HG03565 (cell line): ENCODE results near the gene ICAM3.
"Not testable (repeated sequence)": the region's sequence is repeated elsewhere in the genome, so short reads cannot be mapped to it uniquely, and the experiment has no call there.

Experiments
- ATAC-seq: cut with Tn5 transposase; IDR thresholded peaks from one replicate; pipeline ENCODE4 v1.9.1; 2021; ENCODE audit warnings: mild to moderate bottlenecking, moderate library complexity; ENCODE audit not compliant: unreplicated experiment

Gene ICAM3

DNA sequence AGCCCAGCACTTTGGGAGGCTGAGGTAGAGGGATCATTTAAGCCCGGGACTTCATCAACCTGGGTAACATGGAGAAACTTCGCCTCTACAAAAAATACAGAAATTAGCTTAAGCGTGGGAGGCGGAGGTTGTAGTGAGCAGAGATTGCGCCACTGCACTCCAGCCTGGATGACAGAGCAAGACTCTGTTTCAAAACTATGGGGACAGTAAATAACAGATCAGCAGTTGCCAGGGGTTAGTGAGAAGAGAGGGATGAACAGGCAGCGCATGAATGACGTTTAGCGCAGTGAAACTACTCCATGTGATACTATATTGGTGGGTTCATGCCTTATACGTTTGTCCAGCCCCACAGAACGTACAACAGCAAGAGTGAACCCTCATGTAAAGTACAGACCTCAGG is 7.1 kb upstream of the ICAM3 start:
- ATAC-seq: no peak

DNA sequence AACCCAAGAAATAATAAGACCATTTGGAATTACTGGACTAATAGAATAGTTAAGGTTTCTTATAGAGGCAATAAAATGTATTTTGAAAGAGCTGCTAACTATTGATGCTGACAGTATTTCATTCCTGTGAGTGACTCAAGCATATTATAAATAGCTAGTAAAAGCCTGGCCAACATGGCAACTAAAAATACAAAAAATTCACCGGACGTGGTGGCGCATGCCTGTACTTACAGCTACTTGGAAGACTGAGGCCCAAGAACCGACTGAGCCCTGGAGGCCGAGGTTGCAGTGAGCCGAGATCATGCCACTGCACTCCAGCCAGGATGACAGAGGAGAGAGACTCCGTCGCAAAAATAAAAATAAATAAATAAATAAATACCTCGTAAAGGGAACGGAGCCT is 5.4 kb upstream of the ICAM3 start:
- no peak for ATAC-seq

DNA sequence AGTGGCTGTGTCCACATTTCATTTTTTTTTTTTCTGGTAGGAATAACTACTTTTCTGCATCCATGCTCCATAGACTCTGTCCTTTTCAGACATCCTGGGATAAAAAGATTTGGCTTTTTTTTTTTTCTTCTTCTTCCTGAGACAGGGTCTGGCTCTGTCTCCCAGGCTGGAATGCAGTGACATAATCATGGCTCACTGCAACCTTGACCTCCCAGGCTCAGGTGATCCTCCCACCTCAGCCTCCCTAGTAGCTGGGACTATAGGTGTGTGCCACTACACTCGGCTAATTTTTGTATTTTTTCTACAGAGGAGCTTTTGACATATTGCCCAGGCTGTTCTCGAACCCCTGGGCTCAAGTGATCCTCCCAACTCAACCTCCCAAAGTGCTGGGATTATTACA is 4.1 kb upstream of the ICAM3 start:
- ATAC-seq: no peak

DNA sequence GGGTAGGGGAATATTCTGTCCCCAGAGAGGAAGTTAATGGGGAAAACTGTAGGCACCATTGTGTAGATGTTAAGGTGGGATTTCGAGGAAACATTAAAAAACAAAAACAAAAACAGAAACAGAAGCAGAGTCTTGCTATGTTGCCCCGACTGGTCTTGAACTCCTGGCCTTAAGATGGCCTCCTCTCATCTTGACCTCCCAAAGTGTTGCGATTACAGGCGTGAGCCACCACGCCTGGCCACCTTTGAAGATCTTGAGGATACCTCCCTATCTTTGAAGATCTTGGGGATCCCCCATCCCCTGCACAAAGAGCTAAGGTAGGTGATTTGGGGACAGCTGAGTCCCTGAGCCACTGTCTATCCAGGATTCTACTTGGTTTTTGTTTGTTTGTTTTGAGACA is 553 bp upstream of the ICAM3 start:
- no peak for ATAC-seq

DNA sequence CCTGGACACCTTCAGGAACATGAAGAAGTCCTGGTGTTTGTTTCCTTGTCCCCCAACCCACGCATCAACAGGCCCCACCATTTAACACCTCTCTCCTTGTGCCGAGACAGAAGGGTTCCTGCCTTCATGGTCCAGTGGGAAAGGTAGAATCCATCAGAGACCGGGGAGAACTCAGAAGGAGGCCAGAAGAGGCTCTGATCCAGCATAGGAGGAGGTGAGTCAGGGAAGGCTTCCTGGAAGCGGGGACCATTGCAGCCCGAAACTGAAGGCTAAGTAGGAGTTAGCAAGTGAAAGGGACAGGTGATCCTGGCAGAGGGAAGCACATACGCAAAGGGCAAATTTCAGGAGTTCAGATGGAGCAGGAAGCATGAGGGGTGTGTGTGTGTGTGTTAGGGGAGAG is 484 bp downstream of the ICAM3 start:
- ATAC-seq: no peak

DNA sequence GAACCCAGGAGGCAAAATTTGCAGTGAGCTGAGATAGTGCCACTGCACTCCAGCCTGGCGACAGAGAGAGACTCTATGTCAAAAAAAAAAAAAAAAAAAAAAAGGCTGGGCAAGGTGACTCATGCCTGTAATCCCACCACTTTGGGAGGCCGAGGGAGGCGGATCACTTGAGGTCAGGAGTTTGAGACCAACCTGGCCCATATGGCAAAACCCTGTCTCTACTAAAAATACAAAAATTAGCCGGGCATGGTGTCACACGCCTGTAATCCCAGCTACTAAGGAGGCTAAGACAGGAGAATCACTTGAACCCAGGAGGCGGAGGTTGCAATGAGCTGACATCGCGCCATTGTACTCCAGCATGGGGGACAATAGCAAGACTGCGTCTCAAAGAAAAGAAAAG is 2.7 kb downstream of the ICAM3 start:
- not testable (repeated sequence) for ATAC-seq

DNA sequence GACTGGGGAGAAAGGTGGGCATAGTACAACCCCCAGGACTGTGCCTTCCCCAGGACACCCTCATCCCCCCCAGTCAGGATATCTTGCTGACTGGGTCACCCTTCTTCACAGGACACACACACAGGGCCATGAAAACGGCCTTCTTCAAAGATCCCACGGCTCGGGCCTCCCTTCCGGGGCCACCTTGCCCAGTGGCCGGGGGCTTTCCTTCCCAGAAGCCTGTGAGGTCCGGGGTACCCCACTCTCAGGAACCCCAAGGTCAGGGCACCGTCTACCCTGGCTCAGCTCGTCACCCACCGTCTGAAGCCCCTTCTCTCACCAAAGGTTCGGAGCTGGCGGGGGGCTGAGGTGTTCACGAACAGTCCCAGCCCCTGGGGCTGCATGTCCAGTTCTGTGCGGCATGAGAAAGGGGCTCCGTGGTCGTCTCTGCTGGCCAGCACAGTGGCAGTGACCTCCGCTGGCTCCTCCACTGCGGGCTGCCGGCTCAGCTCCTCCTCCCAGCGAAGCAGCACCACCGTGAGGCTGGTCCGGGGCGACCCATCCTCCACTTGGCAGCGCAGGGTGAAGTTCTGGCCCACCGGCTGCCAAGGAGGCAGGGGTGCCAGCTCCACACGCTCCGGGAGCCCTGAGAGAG is 4.0 kb downstream of the ICAM3 start:
- ATAC-seq: no peak

DNA sequence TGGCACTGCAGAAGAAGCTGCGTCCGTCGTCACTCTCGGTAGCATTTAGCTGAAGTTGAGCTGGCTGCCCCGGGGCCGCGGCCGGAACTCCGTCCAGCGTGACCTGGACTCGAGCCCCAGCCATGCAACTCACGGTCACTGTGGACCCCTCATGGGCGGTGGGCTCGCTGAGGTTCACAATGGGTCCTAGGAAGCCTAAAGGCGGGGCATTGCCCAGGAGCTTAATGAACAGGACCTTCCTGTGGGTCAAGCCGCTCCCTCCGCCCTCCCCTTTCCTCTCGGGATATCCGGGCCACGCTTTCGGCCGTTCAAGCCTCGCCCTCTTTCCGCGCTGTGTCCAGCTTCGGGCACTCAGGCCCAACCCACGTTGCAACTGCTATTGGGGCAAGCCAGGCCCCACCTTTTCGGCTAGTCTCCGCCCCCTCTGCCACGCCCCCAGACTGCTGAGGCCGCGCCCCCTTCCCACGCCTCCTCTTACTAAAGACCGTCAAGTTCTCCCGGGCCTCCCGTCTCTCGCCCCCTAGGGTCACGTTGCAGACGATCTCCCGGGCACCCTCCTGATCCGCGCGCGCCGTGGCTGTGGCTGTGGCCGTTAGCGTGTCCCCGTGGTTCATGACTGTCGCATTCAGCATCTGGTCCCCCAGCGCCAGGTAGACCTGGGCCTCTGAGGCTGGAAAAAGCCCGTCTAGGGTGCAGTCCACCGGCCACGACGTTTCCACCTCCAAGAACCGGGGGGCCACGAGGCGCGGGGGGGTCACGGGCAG is 4.7 kb downstream of the ICAM3 start:
- ATAC-seq: no peak

DNA sequence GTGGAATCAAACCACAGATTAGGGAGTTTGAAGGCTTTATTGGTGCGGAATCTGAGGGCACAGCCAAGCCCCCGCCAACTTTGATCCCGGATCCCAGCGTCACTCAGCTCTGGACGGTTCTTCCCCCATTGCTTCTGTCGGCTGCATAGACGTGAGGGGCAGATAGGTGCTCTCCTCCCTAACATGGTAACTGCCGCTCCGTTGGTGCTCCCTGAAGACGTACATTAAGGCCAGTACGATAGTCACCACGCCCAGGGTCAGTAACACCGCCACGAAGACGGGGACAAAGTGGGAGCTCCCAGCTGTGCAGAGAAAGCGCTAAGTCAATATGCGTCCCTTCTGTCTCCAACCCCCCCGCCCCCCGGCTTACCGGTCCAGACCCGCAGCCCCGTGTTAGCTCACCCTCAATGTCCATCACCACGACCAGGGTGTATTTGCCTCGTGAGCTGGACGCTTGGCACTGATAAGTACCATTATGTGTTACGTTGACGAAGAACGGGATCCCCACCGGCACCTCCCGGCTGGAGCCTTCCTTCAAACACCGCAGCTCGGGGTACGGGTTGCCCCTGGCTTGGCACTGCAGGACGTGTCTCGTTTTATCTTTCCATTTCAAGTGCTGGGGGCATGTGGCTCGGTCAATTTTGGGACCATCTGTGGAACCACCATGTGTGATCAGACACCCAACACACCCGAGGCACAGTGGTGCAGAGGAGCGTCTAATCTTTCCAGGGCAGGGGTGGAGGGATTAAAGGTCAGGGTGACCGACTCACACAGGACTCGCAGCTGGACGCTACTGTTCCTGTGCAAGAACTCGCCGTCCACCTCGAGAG is 5.5 kb downstream of the ICAM3 start:
- ATAC-seq: no peak

DNA sequence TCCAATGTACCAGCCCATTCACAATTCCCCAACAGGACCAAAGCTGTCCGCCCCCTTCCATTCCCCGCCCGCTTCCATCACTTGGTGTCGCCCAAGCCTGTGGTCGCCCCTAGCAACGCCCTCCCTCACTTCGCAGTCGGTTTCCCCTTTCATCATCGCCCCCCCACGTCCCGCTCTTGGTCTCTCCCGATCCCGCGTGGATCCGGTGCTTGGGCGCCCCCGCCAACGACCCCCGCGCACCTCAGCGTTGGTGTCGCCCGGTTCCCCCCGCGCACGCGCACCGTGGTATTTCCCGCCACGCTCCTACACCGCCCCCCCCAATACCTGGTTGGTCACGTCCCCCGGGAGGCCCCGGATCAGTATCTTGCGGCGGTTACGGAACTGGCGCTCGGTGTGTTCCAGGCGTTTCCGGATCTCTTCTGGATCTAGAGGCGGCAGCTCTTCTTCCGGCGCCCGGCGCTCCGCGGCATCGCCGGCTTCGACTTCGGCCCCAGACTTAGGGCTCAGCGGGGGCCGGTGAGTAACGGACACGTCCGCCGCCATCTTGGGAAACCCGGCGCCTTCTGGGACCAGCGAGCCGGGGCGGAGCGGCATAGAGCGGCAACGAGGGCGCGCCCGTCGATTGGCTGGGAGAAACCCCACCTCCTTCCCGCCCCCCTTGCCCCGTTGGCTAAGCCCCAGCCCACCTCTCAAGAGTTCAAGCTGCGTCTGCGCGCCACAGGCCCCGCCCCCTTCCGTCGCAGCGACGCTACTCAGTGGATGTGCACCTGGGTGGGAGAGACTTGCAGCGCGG is 6.3 kb downstream of the ICAM3 start, which contains the start of gene RAVER1:
Gene RAVER1 (minus strand): TSS at position 565 of the 793 bp plus-strand sequence. CDS start 22 bp downstream, at position 543.
- ATAC-seq: peak; percentile 76

DNA sequence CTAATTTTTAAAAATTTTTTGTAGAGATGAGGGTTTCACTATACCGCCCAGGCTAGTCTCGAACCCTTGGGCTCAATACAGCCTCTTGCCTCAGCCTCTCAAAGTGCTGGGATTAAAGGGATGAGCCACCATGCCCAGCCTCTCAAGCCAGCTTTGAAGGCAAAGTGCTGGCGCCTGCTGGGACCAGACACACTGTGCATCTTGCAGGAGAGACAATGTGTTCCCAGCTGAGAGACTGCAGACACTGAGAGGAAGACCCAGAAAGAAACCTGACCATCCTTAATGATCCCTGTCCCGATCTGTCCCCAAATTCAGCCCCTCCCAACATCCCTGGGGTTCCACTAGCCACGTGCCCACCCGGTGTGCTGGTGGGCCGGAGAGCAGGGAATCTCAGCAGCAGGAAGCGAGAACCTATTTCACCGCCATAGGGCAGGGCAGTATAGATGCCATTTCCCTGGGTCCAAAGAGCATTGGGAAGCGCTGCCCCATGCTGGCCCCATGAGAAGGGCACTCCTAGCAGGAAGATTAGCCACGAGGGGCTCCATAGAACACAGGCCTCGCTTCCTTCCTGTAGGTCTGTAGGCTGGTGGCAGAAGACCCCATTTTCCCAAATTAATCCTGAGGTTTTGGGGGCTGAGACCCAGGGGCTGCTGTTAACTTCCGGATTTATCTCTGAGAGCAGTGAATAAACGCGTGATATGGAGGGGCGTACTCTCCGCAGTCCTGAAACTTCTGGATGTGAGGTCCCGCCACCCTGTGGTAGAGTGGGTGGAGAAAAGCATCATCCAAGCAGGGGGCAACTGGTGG is 7.1 kb downstream of the ICAM3 start:
- ATAC-seq: no peak

DNA sequence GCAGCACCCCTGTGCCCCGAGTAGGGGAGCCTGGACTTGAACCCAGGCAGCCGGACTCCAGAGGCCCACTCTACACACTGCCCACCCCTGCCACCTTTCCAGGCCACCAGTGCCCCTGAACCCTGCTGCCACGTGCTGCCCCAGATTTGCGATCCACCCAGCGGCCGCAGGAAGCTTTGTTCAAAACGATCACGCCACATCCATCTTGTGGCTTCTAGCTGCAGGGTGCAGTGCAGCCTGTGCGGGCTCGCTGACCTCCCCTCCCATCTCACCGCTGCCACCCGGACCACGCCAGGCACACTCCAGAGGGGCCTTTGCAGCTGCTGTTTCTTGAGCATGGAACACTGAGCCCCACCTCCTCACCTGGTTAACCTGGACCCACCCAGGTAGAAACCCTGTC is 9.9 kb downstream of the ICAM3 start:
- ATAC-seq: no peak

DNA sequence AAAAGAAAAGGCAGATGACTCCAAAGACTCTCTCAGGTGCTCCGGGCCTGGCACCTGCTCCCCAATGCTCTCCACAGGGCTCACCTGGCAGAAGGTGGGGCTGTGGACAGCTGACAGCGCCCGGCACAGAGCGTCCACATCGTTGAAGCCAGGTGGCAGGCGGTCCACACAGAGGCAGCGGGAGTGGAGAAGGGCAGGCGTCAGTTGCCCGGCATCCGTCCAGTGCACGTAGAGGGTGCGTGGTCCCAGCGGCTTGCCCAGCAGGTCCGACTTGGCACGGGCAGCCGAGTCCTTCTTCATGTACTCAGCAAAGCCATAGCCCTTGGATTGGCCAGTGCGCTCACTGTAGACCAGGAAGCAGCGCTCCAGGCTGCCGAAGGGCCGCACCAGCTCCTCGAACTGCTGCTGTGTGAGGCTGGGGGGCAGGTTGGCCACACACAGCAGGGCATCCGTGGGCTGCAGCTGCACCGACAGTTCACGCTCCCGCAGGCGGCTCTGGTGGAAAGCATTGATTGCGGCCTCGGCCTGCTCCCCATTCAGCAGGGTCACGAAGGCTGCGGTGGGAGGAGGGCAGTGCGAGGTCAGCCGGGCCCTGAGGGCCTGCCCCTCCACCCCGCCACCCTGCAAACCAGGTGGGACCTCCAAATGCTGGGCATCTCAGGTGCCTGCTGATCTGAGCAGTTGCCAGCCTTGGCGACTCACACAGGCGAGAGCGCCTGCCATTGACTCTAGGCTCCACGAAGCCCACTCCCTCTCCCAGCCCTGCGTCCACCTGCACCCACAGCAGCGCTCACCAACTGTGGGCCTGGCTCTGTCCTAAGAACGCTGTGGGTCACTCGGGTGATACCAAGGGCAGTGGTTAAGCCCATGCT is 10.6 kb downstream of the ICAM3 start:
- ATAC-seq: no peak

DNA sequence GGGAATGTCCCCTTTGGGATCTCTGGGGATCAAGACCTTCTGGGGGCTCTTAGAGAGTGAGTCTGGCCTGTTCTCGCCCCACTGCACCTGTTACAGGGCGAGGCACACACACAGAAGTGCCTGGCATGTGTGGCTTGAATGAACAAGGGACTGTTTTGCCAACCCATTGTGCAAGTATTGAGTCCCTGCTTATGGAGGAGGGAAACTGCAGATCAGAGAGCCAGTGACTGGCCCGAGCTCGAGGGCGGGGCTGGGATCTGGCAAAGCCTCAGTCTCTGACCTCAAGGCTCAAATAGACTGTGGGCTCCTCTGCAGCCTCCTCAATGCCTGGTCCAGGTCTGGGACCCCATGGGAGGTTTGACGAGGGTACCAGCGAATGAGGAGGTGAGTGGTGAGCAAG is 11.6 kb downstream of the ICAM3 start:
- no peak for ATAC-seq

DNA sequence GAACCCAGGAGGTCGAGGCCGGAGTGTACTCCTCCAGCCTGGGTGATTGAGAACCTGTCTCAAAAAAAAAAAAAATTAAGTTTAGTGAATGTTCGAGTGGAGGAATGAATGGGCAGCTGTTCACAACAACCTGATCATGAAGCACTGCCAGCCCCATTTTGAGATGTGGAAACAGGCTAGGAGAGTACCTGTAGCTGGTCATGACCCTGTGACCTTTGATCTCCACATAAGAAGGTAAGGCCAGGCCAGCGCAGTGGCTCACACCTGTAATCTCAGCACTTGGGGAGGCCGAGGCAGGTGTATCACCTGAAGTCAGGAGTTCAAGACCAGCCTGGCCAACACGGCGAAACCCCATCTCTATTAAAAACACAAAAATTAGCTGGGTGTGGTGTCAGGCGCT is 13.7 kb downstream of the ICAM3 start:
- no peak for ATAC-seq

DNA sequence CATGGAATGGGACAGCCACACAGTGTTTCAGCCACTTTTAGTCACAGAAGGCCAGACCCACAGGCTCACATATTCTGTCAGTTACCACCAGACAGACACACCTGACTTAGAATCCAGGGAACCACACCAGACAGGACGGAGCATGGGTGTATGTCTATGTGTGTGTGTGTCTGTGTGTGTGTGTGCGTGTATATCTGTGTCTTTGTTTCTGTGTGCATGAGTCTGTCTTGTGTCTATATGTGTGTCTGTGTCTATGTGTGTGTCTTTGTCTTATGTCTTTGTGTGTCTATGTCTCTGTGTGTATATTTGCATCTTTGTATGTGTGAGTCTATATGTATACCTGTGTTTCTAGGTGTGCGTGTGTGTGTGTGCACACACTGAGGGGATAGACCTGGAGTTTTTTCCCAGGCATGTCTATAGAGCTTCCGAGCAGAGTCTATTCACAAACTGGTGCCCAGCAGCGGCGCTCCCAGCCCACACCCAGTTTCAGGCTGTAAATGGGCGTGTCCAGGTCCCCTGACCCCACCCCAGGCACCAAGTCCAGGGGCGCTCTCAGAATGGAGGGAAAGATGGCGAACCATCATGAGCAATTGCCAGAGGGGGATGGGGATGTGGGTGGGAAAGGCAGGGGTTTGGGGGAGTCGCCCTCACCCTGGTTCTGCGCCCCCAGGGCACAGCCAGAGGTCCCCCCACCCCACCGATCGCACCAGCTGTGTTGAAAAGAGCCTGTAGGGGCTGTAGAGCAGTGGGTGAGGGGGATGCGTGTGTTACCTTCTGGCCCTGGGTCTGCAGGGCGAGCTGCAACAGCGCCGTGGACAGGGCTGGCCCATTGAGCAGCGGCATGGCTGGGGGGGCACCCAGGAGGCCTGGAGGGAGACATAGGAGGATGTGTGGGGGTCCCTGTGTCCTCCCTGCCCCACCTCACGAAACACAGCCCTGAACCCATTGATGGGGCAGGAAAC is 17.3 kb downstream of the ICAM3 start:
- no peak for ATAC-seq

DNA sequence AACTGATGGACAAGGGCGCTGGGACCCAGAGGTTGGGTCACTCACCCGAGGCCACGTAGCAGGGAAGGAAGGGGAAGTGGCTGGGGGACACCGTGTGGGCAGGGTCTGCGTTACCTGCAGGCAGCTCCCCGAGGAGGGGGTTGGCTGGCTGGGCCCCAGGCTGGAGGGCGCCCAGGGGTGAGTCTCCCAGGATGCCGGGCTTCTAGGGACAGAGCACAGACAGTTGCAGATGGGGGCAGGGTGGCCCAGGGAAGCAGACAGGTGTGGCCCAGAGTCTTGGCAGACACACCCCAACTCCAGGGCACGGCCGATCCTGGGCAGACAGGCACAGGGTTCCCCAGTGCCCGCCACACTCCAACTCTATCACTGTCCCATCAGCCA is 18.0 kb downstream of the ICAM3 start:
- no peak for ATAC-seq
